HEK293T (cell line): ENCODE results near the gene PALB2.

Source experiments
- ARNT ChIP-seq: fragments of 450-650 bp; IDR thresholded peaks from 2 replicates; pipeline ENCODE4 v1.6.1; 2017; ENCODE audit warnings: mild to moderate bottlenecking
- BHLHE40 ChIP-seq: fragments of 450-650 bp; IDR thresholded peaks from 2 replicates; pipeline ENCODE4 v1.6.1; 2016; ENCODE audit warnings: mild to moderate bottlenecking, moderate library complexity, borderline replicate concordance
- ELF4 ChIP-seq: fragments of 450-650 bp; IDR thresholded peaks from 2 replicates; pipeline ENCODE4 v1.6.1; 2017; ENCODE audit warnings: antibody characterized with exemption
- FOXM1 ChIP-seq: fragments of 450-650 bp; IDR thresholded peaks from 2 replicates; pipeline ENCODE4 v1.6.1; 2017; ENCODE audit warnings: mild to moderate bottlenecking, borderline replicate concordance
- SP1 ChIP-seq: fragments of 450-650 bp; IDR thresholded peaks from 2 replicates; pipeline ENCODE4 v1.6.1; 2017
- SUZ12 ChIP-seq: fragments of 450-650 bp; IDR thresholded peaks from 2 replicates; pipeline ENCODE4 v1.6.1; 2016; ENCODE audit warnings: mild to moderate bottlenecking
- TARDBP ChIP-seq: fragments of 450-650 bp; IDR thresholded peaks from 2 replicates; pipeline ENCODE4 v1.6.1; 2016

DNA sequence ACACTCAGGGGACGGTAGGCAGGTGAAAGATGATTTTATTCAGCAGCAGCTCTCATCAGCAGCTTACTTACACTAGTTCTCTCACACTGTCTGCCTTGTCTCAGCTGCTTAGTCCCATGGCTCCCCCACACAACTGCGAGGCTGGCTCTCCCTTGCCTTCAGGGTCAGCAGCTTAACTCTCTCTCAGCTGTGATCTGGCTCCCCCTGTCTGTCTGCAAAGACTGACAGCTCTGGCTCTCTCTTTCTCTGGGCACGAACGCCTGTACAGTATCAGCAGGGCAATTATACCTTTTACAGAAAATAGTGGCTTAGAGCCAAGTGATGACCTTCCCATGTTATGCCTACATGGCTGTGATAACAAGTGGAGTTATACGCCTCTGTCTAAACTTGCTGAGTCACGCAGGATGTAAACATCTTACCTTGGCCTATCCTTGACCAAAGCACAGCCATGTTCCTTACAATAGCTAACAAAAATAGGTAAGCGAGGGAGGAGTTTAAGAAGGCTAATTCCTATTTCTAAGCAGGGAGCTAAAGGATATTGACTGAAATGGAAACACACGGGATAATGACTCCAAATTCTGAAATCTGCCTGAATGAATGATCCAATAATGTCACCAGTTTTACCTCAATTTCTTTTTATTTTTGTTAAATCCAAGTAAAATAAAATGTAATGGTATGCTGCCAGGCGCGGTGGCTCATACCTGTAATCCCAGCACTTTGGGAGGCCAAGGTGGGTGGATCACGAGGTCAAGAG lies 43.9 kb downstream of the PALB2 start:
- no peak for TF ChIP-seq BHLHE40
- TF ChIP-seq ELF4, result no peak
- TF ChIP-seq SP1, result no peak
- TF ChIP-seq ARNT, result no peak
- no peak for TF ChIP-seq FOXM1
- TF ChIP-seq SUZ12, result no peak
- TF ChIP-seq TARDBP, result no peak
